Left renal cortex interstitium (tissue), 4 donors: ENCODE data around the gene ZFHX3. TPM values are rescaled to one million over a fixed set of nuclear protein-coding genes. Genes with fewer than 3 reads are reported as not detected.

Experiments used
- DNase-seq, 4 donors: peaks; one replicate each; pipeline ENCODE4 v3.0.0-alpha.2; 2013; ENCODE audit warnings: low read depth in 4 of 4, low spot score in 2 of 4, missing footprints in 1 of 4
- polyA plus RNA-seq, 4 donors: library from polyadenylated mRNA; unstranded; fragments of 120-200 nt; gene quantifications; one replicate each; pipeline ENCODE4 v1.2.1, GENCODE V29; 2013; ENCODE audit not compliant: insufficient read length in 4 of 4

Gene ZFHX3
- polyA plus RNA-seq, 4 donors: 15.6 to 25.4 (median 20.6) TPM

DNA sequence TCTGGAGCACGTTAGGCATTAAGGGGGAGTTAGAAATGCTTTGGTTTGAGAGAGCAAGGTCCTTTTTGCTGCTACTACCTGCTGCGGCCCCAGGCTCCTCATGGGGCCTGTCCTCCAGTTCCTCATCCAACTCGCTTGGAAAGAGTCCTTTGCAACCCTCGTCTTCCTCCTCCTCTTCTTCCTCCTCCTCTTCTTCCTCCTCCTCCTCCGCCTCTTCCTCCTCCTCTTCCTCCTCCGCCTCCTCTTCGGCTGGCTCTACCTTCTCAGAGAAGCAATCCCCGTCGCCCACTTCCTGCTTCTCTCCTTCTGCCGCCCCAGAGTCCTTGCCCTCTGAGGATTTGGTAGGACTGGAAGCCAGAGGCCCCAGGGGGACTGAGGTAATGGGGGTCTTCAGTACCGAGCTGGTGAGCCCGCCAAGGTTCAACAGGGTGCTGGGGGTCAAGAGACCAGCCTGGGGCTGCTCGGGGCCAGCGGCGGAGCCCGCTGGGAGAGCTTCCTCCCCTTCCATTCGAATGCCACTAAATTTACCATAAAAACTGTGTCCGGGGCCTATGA, 89.3 kb downstream of the ZFHX3 start:
- DNase-seq: no peak

DNA sequence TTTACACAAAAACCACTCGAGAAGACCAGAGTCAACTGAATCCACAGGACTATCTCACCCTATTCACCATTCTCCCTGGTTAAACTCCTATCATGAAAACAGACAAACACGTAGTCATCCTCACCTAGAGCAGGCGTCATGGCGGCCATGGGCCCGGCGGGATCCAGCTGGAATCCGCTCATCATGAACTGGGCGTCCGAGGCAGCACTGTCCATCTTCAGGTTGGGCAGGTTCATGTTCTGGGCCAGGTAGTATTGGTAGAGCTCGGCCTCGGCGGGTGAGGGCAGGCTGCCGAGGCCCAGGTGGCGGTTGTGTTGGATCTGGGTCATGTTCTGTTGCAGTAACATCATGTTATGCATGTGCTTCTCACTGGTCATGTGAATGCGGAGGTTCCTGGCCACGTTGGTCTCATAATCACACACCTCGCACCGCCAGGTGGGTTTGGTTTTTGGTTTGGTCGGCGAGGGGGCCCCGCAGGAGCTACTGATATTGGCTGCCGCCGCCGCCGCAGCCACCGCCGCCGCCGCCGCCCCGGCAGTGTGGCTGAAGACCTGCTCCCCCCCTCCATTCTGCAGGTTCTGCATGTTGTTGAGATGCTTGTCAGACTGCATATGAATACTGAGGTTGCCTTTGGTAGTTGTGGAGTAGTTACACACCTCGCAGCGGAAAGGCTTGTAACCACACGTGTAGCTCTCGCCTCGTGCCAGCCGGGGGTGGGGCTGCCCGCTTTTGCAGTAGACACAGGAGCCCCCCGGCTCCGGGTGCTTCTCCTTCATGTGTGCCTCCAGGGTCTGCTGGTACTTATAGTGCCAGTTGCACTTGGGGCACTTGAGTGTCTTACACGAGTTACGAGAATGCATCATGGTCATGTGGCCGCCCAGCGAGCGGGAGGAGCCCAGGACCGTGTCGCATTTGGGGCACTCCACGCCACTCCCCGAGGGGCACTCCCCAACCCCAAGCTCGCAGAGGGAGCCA, 90.3 kb downstream of the ZFHX3 start:
- no peak for DNase-seq

DNA sequence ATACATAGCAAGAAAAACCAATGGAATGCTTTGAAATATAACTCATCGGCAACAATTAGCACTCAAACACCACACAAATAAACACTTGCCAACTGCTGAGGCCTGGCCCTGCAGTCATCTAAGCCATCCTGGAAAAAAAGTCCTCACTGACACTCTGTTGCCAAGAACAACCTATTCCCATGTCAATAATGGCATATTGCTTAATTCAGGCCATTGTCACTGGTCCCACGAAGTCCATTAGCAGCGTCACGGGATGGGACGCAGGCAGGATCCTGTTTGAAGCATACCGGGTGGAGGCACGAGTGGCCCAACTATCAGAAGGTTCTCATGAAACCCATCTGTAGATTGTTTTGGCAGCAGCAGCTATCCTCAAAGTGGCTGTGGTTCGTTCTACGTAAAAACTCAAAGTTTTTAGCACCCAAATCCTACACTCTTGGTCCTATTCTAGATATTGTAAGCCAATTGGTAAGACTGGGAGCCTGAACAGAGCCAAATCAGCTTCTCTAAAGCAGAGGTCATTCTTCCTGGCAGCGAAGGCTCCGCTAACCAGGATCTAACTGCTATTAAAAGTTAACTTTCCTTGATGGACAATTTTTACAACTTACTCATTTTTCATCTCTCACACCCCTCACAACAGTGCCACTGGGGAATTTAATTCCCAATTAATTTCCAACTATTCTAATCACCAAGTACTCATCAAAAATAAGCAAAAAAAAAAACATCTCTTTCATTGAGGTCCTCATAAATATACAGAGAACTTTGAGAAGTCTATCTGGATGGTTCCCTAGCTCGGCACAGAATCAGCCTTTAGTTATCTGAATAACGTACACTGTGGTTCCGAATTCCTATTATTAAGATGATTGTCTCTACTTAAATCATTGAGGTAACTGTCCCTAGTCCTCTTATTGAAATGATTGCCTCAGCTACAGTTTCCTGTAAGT, 91.5 kb downstream of the ZFHX3 start:
- no peak for DNase-seq

DNA sequence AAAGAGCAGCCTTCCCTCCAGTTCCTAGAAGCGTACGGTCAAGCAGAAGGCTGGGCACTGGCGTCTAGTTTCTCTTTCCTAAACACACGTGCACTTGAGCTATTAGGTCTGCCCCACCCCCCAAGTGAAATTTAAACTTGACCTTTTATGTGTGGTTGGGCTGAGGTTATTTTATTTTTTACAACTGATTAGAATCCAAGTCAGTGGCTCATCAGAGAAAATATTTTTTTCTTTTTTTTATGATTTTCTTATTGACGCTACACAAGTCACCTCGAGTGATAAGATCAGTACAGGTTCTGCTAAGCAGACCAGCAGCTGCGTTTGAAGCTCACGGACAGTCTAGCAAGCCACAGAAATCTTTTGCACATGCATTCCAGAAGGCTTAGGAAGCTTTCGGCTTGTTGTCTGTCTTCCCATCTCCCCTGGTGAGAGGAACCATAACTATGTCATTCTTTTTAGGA, 95.1 kb downstream of the ZFHX3 start:
- no peak for DNase-seq

DNA sequence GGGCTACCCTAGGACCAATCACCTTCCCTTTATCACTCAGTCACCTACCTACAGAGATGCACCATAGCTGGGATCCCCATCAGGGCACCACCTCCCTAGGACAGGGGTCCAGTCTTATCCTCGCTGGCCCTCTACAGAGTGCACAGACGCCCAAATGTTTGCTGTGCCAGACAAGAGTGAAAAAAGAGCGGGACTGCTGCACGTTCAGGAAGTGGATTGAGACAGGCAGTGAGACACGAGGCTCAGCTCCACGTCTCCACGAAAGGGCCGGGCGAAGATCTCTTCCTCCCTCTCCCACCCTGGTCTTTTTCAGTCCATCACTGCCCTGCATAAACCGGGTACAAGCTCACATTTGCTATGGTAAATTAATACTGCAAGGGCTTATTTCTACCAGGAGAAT, 95.5 kb downstream of the ZFHX3 start:
- no peak for DNase-seq

DNA sequence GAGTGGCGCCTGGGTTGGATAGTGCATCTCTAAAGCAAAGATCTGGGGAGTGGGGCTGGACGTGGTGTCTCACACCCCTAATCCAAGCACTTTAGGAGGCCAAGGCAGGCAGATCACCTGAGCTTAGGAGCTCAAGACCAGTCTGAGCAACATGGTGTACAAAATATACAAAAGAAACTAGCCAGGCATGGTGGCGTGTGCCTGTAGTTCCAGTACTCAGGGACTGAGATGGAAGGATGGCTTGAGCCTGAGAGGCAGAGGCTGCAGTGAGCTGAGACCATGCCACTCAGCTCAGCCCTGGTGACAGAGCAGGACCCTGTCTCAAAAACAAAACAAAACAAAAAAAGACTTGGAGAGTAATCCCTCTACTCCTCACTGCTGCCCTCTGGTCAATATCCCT, 96.0 kb downstream of the ZFHX3 start:
- DNase-seq: no peak

DNA sequence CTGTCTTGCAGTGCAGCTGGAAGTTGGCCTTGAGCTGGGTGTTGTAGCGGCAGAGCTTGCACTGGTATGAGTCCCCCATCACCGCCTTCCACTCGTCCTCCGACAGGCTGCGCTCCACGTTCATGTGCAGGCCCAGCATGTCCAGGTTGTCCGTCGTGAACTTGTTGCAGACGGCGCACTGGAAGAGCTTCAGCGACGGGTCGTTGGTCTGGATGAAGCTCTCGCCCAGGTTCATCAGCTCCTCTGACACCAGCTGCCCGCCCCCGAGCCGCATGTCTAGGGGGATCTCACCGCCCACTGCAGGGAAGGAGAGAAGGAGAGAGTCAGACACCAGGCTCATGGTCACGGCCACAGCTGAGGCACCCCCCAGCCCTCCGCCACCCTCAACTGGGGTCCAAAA, 97.3 kb downstream of the ZFHX3 start:
- DNase-seq: no peak

DNA sequence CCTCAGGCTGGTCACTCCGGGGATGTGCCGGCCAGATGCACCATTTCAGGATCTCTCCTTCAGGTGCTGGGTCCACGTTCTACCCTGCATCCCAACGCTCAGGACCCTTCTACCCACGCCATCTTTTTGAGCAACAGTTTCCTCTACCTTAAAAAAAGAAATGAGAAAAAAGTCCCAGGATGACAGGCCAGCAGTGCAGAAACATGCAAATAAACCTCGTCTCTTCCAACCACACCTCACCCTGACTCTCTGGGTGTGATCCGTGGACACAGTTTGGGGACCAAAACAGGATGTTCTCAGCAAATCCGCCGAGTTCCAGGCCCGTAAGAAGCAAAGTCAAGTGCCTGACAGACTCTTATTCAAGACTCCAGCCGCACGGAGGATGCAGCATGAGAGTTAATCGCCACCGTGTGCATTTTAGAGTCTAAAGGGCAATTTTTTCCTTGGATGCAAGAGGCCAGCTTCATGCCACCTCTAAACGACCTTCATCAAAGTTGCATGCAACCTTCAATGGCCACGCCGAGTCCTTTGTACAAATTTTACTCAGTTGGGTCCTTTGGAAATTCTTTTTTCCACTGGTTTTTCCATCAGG, 99.6 kb downstream of the ZFHX3 start:
- DNase-seq: no peak

DNA sequence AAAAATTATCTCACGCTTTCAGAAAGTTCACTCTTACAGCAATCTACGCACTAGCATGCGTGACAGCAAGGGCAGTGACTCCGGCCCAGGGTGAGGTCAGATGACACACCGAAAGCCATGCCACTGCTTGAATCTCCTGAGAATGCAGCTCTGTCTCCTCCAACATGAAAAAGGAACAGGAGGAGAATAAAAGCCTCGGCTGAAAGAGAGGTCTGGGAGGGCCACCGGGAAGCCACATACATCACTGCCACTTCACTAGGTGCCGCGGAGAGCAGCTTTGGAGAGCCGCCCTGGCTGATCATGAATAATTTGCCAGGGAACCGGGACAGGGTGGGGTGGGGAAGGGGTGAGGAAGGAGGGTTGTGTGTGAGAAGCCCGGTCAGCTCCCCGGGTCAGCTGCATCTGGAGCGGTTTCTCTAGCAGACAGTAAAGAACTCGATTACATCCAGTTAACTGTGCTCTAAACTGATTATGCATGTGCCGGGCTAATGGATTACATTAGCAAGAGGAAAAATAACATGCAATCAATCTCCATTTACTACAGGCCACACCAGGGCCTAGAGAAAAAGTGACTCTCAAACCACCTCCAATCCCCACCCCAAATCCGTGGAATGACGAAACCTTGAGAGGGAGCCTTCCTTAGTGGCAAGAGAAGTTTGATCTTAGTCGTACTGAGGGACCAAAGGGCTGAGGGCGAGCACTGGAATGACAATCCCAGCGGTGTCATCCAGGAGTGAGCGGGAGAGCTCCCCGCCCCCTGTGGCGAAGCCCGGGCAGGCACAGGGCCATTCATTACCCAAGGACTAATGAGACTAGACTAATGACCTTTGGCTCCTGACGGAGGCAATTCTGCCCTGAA, 100.3 kb downstream of the ZFHX3 start:
- DNase-seq: no peak

DNA sequence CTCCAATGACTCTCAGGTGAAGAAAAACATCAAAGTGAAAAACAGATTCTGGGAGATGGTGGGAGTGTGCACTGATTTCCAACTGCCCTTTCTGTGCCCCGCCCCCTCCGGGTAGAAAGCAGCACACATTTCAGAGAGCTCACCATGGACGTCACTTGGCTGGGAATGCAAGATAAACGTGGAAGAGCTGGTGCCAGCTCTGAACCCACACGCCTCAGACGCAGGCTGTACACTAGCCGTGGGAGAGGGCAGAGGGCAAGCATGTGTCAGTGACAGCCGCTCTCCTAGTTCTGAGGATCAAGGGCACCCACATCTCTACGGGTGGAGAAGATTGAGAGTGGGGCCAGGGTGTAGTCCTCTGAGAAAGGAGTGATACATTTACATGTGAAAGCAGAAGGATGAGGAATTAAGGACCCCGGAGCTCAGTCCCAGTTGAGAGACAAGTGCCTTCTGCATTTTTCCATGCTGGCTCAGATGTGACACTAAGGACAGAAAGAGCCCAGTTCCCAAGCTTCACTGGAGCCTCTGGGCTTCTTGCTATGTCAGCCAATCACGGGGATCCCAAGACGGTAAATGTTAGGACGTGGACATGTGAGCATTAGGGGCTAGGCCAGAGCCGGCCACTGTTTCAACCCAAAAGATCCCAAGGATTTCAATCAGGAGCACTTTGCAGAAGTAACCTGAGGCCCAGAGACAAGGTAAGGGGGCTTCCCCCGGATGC, 101.3 kb downstream of the ZFHX3 start:
- no peak for DNase-seq

DNA sequence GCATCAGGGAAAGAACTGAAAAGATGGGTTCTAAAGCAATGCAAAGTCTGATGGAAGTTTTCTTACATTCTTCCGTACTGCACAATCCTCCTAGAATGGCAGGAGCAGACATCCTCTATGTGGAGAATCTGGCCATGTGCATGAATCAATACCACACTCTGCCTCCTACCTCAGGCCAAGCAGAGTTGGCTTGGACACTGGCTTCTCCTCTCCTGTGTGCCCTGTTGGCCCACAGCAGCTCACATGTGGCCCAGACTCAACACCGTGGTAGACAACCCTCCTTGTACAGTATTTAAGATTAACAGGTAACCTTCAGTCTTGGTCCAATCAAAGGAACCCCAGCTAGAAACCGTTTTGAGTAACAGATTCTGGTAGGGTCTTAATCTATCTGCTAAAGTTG, 101.9 kb downstream of the ZFHX3 start:
- no peak for DNase-seq

DNA sequence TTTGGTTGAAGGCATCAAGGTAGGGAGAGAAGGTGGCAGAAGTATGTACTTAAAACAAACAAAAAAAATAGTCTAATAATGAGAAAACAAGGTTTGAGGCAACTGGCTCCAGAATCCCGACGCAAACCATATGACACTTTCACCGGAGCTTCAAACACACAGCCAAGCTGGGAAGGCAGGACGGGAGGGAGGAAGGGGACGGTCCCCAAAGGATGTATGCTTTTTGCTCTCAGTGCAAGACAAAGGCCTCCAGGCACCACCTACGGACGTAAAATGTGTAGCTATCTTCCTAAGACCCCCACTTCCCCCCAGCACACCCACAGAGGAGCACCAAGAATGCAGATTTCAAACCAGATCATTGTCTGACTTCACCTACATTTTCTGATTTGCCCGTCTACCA, 102.3 kb downstream of the ZFHX3 start:
- DNase-seq: no peak

DNA sequence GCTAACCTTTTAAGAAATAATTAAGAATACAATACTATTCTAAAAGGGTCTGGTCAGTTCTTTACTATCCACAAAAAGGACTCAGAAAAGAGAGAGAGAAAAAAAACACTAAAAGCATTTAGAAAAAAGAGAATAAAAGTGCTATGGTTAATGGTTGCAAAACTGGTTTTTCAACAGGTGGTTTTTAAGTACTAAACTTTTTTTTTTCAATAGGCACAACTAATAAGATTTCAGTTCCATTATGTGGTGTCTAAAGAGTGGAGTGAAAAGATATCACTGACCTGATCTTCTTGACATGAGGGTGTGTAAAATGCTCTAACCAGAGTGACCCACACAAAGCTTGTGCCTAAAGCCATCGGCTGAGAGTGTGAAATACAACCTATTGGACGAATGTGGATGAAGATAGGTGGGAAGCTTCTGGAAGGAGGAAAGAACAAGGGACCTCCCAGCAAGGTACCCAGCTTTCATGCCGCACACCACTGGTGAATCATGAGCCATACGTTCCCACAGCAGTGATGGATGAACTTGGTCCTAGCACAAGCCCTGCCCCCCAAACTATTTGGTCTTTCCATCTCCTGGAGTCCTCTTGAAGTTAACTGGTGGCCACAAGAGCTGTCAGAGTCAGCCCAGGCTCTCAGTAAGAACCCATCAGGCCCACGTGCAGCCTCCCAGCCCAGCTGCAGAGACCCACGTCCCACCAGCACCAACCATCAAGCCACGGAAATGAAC, 103.0 kb downstream of the ZFHX3 start:
- DNase-seq: no peak

DNA sequence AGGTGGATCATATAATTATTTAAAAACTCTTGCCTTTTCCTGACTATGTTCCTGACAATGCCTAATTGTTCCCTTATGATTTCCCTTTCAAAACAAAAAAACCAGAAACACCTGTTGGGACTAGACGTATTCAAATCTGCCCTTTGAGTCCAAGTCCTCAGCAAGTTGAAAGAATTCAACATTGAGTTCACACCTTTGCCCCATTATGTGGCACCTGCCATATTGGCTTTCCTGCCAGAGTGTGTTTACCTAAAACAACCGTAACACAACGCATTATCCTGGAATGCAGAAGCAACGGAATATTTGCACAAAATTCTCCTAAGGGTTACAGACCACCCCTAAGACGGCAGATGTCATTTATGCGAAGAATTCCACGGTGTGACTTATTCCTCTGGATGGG, 105.9 kb downstream of the ZFHX3 start:
- no peak for DNase-seq

DNA sequence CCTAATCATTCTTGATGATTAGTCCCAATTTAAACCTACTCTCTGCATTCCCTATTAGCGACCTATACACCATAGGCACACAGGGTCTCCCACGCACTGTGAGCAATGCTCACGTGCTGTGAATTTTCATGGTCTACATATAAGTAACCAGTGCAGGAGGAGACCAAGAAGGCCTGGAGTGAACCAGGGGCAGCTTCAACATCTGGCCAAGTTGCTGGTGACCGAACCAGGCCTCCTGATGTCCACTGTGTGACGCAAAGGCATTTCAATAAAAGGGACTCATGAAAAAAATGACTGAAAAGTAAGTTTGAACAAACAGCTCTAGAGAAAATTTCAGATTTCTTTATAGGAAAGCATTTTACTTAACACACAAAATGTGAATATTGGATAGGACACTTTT, 107.0 kb downstream of the ZFHX3 start:
- DNase-seq: no peak

DNA sequence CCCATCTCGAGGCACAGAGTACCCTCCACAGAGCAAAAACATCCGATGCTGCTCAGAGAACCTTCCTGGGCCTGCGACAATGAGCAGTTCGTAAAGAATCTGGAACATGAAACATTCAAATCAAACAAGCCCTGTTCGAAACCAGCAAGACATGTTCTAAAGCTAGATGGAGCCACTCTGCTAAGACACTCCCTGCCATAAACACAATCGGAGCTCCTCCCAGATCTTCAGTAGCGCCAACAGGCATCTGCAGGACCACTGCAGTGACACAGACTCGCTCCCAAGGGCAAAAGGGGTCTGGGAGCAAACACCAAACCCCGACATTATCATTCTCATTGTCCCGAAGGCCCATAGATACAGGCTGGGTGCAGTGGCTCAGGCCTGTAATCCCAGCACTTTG, 108.7 kb downstream of the ZFHX3 start:
- DNase-seq: no peak

DNA sequence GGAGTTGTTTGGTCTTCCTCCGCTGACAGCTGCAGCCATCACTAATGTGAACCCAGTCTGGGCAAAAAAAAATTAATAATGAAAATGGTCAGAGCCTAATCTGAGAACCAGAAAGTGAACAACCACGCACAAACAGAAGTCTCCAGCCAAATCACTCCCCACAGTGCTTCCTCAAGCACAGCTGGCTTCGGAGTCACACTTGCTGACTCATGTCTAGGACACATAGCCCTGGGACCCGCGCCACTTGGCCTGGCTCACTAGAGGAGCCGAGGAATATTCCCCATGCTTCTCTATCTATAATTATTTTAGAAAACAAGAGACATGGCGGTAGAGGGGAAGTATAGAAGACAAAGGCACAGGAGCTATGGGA, 109.1 kb downstream of the ZFHX3 start:
- no peak for DNase-seq
